ENCODE data around the gene BRD3OS. TPM values are rescaled to one million over a fixed set of nuclear protein-coding genes. Genes with fewer than 3 reads are reported as not detected.

Gene BRD3OS
- total RNA-seq, 1 donor from 2014 or later, result 31.6 TPM

DNA sequence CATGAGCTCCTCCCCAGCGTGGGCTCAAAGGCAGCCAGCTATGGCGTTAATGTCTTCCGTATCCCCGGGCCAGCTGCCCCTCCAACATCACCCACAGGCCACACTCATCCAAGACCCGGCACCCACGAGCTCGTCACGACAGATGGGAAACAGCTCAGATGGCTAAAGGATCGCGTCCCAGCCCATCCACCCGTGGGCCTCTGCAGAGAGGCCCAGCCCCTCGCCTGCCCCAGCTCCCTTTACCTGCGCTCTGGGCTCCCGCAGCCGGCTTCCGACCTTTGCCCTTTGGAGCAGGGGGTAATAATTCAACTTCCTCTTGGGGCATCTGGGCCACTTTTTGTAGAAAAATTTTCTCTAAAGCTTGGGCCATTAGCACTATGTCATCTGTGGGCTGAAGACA is 26.0 kb downstream of the BRD3OS start:
- Mint-ChIP-seq H3K4me1 (ENCODE audit: low read depth, unreplicated experiment) (peaks cover 14% of the 10 kb centered on the region), H3K27me3 (ENCODE audit: unreplicated experiment) (peaks cover 4% of the 10 kb centered on the region), H3K9me3 (ENCODE audit: unreplicated experiment) (peaks cover 8% of the 10 kb centered on the region), H3K36me3 (ENCODE audit: unreplicated experiment) (no peaks in the 10 kb centered on the region), H3K4me3 (ENCODE audit: unreplicated experiment) (no peak overlapping the region), H3K27ac (ENCODE audit: unreplicated experiment) (peak overlapping the region; percentile 52)
- TF ChIP-seq, protein P1, sequence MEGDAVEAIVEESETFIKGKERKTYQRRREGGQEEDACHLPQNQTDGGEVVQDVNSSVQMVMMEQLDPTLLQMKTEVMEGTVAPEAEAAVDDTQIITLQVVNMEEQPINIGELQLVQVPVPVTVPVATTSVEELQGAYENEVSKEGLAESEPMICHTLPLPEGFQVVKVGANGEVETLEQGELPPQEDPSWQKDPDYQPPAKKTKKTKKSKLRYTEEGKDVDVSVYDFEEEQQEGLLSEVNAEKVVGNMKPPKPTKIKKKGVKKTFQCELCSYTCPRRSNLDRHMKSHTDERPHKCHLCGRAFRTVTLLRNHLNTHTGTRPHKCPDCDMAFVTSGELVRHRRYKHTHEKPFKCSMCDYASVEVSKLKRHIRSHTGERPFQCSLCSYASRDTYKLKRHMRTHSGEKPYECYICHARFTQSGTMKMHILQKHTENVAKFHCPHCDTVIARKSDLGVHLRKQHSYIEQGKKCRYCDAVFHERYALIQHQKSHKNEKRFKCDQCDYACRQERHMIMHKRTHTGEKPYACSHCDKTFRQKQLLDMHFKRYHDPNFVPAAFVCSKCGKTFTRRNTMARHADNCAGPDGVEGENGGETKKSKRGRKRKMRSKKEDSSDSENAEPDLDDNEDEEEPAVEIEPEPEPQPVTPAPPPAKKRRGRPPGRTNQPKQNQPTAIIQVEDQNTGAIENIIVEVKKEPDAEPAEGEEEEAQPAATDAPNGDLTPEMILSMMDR (IDR thresholded peaks at IDR 0.05; ENCODE audit: partially characterized antibody, unreplicated experiment), result no peak
- no peak for DNase-seq

DNA sequence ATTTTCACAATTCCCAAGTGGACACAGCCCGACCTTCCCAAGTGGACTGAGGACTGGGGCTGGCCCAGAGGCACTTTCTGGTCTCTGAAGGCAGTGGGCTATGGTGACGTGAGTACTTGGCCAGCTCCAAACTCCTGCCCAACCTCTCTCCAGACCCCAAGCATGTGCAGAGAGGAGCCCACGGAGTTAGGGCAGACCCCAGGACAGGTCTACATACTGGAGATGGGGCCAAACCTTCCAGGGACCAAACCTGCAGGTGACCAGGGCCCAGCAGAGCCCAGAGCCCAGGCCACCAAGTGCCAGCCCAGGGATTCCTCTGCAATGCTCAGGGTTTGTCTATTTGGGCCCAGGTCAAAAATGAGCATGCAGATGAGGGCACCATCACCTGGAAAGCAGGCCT is 27.2 kb downstream of the BRD3OS start:
- peaks cover 8% of the 10 kb centered on the region for H3K9me3 Mint-ChIP-seq (ENCODE audit: unreplicated experiment)
- TF ChIP-seq, protein P1 (IDR thresholded peaks at IDR 0.05; ENCODE audit: partially characterized antibody, unreplicated experiment), result no peak
- DNase-seq, result no peak
- H3K4me3 Mint-ChIP-seq (ENCODE audit: unreplicated experiment), result no peak overlapping the region
- no peaks in the 10 kb centered on the region for H3K36me3 Mint-ChIP-seq (ENCODE audit: unreplicated experiment)
- peaks cover 5% of the 10 kb centered on the region for H3K27me3 Mint-ChIP-seq (ENCODE audit: unreplicated experiment)
- H3K27ac Mint-ChIP-seq (ENCODE audit: unreplicated experiment), result no peak overlapping the region
- H3K4me1 Mint-ChIP-seq (ENCODE audit: low read depth, unreplicated experiment), result peaks cover 21% of the 10 kb centered on the region

DNA sequence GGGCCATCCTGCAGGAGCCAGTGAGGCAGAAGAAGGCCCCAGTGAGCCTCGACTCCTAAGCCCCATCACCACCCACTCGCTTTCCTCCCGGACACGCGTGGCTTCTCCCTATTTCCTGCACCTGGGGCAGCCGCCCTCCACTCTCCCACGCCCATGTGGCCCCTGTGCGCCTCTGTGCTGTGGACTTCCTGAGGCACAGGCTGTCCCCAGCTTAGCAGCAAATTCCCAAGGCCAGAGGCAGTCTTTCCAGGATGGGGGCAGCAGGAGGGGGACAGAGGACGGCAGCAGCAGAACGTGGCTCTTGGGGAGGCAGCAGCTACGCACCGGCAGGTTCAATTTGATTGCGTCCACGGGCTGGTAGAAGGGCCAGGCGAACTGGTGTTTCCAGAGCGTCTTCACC is 27.7 kb downstream of the BRD3OS start:
- no peaks in the 10 kb centered on the region for H3K36me3 Mint-ChIP-seq (ENCODE audit: unreplicated experiment)
- TF ChIP-seq, protein P1 (IDR thresholded peaks at IDR 0.05; ENCODE audit: partially characterized antibody, unreplicated experiment), result no peak
- no peak for DNase-seq
- H3K27me3 Mint-ChIP-seq (ENCODE audit: unreplicated experiment), result peaks cover 5% of the 10 kb centered on the region
- H3K4me1 Mint-ChIP-seq (ENCODE audit: low read depth, unreplicated experiment), result peaks cover 21% of the 10 kb centered on the region
- H3K9me3 Mint-ChIP-seq (ENCODE audit: unreplicated experiment), result peaks cover 8% of the 10 kb centered on the region
- no peak overlapping the region for H3K4me3 Mint-ChIP-seq (ENCODE audit: unreplicated experiment)
- H3K27ac Mint-ChIP-seq (ENCODE audit: unreplicated experiment), result no peak overlapping the region

DNA sequence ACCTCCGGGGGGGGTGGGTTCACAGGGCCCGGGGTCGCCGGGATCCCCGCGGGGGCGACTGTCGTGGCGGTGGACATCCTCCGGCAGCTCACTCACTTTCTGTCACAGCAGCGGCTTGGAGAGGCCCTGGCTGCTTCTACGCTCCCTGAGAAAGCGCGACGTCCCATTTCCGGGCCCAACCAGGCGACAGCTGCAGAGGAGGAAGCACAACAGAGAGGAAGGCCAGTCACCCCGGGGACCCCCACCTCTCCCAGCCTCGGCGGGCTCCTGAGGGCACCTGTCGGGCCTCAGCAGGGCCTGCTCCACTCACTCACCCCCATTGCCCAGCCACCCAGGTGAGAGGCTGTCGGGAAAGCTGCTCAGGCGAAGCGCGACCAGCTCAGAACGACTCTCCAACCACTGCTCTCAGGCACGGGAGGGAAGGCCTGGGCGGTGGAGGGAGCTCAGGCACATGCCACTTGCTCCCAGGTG is 28.2 kb downstream of the BRD3OS start:
- Mint-ChIP-seq H3K4me1 (ENCODE audit: low read depth, unreplicated experiment) (peaks cover 23% of the 10 kb centered on the region), H3K27ac (ENCODE audit: unreplicated experiment) (no peak overlapping the region), H3K9me3 (ENCODE audit: unreplicated experiment) (peaks cover 8% of the 10 kb centered on the region), H3K27me3 (ENCODE audit: unreplicated experiment) (peaks cover 5% of the 10 kb centered on the region), H3K4me3 (ENCODE audit: unreplicated experiment) (no peak overlapping the region), H3K36me3 (ENCODE audit: unreplicated experiment) (no peaks in the 10 kb centered on the region)
- TF ChIP-seq, protein P1 (IDR thresholded peaks at IDR 0.05; ENCODE audit: partially characterized antibody, unreplicated experiment), result no peak
- DNase-seq, result peak; percentile 25

DNA sequence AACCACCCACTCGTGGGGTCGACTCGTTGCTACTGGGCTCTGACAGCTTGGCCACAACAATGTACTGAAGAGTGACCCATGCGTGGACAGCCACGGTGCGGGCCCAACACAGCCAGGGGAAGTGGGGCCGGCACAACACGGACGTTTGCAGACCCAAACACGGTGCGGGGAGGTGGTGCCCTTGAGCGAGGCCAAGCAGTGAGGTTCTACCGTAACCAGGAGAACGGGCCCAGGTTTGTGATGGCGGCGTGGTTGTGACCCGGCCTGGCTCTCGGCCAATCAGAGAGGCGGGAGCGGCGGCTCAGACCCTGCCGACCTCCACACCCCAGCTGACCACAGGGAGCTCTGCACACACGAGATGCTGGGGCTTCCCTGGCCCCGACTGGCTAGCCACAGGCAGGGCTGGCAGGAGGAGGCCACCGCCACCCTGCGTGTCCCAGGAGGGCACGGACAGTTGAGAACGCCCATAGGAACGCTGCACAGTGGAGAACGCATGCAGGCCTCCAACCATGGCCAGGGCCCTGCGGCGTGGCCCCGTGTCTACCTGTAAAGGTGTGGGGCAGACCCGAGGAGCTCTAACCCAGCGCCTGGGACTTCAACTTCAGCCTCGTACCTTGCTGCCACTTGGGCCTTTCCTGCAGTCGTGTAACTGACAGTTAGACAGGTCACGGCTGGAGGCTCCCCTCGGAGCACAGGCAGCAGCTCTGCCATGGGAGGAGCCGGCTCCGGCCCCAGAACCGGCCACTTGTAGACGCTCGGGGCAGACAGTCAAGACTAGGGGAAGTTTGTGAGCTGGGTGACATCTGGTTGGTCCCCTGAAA is 28.9 kb downstream of the BRD3OS start:
- no peak overlapping the region for H3K4me3 Mint-ChIP-seq (ENCODE audit: unreplicated experiment)
- peaks cover 5% of the 10 kb centered on the region for H3K27me3 Mint-ChIP-seq (ENCODE audit: unreplicated experiment)
- peak; percentile 19 for DNase-seq
- H3K27ac Mint-ChIP-seq (ENCODE audit: unreplicated experiment), result no peak overlapping the region
- H3K9me3 Mint-ChIP-seq (ENCODE audit: unreplicated experiment), result peaks cover 8% of the 10 kb centered on the region
- TF ChIP-seq, protein P1 (IDR thresholded peaks at IDR 0.05; ENCODE audit: partially characterized antibody, unreplicated experiment), result no peak
- H3K36me3 Mint-ChIP-seq (ENCODE audit: unreplicated experiment), result no peaks in the 10 kb centered on the region
- peaks cover 31% of the 10 kb centered on the region for H3K4me1 Mint-ChIP-seq (ENCODE audit: low read depth, unreplicated experiment)

All from glutamatergic neuron (in vitro differentiated cells).